ENCODE measurements around the gene SPATA31C1.

- TF ChIP-seq EZH2 (IDR thresholded peaks at IDR 0.05; ENCODE audit: borderline replicate concordance, low read depth, low read length, severe bottlenecking), result no peak
- no peak for TF ChIP-seq CTCF (IDR thresholded peaks at IDR 0.05; ENCODE audit: borderline replicate concordance, extremely low read depth, low read length, poor library complexity, severe bottlenecking)
Measured at GRCh38 chr9:87944682-87945081, 26.9 kb downstream of the SPATA31C1 start.
